ENCODE results near the gene COLEC11.
"Not testable (repeated sequence)": the region's sequence is repeated elsewhere in the genome, so short reads cannot be mapped to it uniquely, and the experiment has no call there.

COLEC11 gene

DNA sequence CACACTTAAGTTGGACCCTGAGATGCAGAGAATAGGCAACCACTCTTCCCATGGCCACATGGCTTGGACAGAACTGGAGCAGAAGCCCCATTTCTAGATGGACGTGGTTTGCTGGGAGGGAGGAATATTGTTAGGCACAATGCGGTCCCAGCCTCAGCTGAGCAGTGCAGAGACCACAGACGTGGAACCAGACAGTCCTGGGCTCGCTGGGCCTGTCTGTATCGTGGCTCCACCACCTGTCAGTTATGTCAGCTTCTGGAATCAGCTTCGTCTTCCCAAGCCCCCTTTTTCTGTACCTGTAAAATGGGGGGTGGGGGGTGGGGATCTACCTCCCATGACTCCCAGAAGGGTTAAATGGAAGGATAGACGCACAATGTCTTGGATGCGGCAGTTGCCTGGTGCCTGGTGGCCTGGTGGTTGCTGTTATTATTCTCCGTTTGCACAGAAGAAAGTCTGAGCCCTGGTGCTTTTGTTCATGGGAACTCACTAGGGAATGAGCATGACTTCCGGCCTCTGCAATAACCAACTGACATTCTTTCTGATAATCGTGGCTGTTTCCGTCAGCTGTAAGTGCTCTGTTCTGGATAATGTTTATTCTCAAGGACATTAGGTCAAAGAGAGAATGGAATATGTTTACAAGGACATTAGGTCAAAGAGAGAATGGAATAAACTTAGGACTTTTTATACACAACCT lies 31.4 kb downstream of the COLEC11 start:
- DNase-seq: no peak

DNA sequence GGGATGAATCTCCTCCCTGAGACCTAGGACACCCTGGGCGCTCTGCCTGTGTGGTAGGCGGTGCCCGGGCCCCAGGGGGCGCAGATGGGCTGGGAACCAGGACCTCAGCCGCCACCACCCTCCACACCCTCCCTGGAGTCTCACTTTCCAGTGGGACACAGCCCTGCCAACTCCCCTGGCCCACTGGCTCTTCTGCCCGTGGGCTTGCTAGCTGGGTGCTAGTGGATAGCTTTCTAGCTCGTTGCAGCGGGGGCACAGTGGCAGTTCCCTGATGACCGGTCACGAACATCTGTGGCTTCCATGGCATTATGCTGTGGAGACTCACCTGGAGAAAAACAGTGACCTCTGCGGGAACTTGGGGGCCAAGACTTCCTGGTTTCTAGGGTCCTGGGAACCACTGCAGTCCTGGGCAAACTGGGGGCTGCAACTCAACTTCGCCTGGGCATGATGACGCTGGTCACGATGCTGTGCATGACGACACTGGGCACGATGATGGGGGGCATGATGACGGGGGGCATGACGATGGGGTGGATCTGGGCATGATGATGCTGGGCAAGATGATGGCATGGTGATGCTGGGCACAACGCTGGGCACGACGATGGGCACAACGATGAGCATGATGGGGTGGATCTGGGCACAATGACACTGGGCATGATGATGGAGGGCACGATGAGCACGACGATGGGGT lies 32.0 kb downstream of the COLEC11 start:
- no peak for DNase-seq

DNA sequence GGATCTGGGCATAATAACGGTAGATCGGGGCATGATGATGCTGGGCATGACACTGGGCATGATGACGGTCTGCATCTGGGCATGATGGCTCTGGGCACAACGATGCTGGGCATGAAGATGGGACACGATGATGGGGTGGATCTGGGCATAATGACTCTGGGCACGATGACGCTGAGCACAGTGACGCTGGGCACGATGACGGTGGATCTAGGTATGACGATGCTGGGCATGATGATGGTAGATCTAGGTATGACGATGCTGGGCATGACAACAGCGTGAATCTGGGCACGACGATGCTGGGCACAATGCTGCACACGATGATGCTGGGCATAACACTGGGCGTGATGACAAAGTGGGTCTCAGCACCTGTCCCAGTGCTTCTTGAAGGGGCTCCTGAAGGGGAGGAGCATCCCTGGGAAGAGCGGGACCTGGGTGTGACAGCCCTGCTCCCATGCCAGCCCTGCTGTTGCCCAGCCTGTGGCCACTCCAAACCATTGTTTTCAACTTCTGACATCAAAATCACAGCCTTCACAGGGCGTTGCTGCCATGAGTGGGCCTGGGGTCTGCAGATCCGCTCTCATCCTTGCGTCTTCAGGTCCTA lies 32.7 kb downstream of the COLEC11 start:
- no peak for DNase-seq

DNA sequence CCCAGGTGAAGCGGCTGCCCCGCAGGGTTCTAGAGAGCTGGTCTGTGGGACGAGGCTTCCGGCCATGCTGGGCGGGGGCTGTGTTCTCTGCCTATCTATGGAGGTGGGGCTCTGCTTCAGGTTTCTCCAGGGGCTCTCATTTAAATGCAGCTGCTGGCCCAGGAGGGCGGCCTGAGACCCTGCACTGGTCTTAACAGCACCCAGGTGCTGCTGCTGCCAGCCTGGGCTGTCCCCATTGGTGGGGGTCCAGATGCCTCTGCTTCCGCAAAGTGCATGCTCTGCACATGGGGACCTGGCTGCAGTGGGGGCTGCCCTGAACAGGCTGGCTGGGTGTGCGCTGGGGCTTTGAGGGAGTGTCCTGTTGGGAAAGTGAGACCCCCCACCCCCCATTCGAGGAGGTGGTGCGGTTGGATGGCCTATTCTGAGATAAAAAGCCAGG lies 33.3 kb downstream of the COLEC11 start:
- DNase-seq: no peak

DNA sequence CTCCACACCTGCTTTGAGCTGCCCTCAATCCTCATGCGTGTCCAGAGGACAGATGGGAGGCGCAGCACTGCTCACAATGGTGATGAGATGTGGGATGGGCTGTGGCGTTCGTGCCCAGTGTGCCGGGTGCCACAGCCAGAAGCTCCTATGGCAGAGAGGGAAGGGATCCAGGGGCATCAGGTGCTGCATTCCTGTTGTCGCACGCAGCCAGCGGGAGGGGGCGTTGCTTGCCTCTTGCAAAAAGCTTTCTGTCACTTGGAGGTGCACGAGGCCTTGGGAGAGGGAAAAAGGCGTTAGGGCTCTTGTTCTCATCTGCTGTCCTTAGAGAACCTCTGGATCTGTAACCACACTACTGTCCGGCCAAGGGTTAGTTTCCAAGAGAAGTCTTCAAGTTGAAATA lies 33.9 kb downstream of the COLEC11 start:
- no peak for DNase-seq

DNA sequence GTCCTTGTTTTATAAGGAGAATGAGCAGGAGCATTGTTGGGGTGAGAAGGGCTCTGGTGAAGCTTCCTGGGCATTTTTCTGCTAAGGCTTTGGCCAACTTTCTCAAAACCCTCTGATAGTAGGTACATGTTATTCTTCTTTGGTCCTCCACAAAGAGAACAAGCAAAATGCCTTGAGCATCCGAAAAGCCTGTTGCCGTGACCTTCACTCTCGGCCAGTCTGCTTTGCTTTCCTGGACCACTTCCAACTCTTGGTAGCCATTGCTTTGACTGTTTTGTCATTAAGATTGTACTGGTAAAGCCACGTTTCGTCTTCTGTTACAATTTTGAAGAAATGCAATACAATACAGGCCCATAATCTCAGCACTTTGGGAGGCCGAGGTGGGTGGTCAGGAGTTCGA lies 35.7 kb downstream of the COLEC11 start:
- no peak for DNase-seq

DNA sequence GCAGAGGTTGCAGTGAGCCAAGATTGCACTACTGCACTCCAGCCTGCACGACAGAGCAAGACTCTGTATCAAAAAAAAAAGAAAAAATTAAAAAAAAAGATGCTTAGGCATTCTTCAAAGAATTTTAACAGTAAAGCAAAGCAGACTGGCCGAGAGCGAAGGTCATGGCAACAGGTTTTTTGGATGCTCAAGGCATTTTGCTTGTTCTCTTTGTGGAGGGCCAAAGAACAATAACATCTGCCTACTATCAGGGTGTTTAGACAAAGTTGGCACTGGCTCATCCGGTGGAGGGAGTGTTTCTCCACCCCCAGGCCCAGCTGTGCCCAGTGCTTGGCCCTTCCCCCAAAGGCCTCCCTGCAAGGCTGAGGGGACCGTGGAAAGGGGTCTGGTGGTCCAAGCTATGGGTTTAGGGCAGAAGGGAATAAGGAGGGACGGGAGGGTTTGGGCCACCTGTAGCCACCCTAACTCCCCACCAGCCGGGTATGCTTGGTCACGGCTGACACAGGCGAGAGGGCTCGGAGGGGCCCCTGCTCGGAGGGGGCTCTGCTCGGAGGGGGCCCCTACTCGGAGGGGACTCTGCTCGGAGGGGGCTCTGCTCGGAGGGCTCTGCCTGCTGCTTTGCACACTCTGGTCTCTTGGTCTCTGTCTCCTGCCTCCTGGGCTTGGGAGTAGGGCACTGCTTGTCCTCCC lies 36.4 kb downstream of the COLEC11 start:
- no peak for DNase-seq

DNA sequence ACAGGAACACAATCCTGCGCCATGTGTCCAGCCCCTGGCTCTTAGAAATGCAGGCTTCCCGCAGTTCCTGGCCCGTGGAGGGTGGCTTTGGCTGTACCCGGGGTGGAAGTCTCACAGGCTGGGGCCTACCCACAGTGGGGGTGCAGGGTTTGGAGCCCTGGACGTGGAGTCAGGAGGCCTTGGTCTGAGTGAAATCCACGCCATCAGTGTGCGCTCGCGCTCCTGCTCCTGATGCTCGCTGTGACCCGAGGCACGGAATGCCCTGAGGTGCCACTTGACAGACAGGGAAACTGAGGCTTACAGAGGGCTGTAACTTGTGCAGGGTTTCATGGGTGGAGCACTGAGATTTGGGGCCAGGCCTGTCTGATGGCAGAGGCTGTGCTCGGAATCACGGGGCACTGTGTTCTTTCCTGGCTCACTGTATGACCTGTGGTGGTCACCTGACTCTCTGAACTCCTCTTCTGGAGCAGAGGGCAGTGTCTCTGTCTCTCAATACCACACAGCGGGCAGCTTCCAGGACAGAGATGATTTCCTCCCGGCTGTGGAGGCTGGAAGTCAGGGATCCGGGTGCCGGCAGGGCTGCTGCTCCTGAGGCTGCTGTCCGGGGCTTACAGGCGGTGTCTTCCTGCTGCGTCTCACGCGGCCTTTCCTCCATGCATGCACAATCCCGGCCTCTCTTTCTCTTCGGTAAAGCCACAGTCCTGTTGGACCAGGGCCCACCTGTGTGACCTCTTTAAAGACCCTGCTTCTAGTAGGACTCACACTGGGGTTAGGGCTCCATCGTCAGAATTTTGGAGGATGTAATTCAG lies 37.1 kb downstream of the COLEC11 start:
- no peak for DNase-seq

DNA sequence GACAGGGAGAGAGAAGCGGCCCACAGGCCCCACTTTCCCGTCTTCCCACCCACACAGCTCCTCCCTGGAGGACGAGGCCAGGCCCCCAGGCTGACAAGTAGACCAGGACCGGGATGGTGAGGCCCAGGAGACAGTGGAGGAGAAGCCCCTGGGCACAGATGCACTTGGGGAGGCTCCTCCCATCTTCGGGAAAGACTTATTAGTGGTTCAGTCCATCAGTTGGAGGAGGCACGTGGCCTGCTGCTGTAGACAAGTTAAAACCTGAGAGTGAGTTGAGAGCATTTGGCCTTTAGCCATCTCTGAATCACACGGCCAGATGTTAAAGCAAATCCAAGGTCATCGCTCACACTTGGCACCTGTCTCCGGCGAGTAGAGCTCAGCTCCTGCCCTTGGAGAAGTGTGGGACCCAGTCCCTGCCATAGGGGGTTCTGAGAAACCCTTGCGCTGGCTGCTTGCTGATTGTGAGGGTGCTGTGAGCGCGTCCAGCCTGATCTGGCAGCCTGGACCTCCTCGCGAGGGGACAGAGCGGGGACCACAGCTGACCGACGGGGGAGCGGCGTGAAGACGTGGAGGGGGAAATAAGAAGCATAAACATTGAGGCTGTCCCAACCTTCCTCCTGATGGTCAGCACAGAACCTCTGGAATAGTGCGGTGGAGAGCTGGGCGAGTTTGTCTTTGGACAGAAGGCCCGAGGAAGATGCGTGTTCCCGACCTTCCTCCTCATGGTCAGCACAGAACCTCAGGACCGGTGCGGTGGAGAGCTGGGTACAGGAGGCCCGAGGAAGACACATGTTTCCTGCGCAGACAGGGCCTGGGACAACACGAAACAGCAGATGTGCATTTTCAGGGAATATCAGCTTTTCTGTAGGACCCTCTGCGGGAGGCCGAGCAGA lies 38.4 kb downstream of the COLEC11 start:
- no peak for DNase-seq

DNA sequence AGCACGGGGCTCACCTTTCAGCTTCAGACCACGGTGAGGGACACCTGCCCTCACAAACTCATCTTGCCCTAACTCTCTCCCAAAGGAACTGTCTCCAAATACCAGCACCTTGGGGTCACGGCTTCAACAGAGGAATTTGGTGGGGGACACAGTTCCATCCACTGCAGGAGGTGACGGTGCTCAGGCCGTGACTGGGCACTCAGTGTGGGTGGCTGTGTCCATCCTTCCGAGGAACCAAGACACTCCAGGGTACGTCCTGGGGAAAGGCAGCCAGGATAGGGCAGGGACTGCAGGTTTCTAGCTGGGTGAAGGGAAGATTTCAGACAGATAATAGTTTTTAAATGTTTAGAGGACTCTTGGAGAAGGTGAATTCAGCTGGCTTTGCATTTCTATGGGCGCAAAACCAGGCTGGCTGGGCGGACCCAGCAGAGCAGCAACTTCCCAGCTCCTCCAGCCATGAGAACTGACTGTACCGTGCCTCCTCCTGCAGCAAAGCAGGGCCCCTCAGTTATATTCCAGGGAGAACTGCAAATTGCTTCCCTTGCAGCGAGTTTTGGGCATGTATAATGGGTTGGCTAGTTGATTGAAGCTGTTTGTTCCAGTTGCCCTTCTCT lies 39.2 kb downstream of the COLEC11 start:
- no peak for DNase-seq

DNA sequence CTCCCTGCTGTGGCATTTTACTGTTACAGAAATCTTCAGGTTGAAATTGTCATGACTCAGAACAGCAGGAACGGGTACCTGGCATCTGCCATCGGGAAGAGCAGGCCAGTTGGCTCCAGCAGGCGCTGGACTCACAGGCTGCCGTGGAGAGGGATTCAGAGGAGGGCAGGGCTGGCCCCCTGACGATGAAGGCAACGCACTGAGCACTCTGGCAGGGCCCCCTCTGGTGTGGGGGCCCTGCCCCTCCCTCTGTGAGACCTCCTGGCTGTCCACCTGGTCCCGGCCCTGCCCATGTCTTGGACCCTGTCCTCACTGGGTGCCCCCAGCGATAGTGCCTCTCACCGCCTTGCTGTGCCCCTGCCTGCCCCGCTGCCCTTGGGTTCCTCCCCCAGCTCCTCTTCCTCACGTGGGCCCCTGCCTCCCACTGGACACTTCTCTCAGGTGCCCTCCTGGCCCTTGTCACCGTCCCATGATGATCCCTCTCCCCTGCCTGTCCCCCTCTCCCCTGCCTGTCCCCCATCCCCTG lies 39.7 kb downstream of the COLEC11 start:
- no peak for DNase-seq

DNA sequence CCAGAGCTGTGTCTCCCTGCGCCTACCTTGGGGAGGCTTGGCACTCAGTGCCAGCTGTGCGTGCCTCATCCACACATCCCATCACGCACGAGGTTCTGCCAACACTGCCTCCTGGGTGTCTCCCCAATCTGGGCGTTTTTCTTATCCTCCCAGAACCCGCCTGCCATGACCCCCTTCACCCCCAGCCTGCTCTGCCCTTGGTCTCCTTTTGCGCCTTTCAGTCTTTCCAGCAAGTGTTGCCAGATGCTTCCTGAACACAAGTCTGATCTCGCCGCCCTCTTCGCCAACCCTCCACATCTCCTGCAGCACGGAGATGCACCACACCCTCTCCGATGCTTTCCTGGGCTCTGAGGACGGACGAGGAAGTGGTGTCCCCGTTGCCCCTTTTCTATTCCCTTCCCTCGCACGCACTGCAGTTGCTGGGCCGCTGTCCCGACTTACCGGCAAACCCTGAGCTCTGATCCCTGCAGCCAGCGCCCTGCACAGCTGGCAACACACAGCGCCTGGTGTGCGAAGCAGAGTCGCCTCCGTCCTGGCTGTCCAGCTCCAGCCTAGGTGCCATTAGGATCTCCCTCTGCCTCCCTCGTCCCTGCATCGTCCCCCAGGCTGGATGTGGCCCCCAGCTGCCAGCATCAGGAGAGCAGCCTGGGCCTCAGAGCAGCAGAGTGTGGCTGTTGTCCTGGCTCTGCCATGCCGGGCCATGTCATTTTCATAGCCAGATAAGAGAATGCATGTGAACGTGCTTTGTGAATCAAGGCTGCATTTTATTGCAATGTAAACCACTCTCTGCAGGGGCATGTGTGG lies 40.5 kb downstream of the COLEC11 start:
- DNase-seq: no peak

DNA sequence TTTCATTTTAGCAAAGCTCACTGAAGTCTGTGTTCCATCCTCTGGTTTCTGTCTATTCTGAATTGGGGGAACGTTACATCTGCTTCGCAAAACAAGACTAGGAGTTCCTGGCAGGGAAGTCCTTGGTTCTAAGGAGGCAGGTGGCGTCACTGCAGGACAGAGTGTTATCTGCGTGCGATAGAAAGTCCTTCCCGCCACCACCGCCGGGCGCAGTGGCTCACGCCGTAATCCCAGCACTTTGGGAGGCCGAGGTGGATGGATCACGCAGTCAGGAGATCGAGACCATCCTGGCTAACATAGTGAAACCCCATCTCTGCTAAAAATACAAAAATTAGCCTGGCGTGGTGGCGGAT lies 41.0 kb downstream of the COLEC11 start:
- not testable (repeated sequence) for DNase-seq

DNA sequence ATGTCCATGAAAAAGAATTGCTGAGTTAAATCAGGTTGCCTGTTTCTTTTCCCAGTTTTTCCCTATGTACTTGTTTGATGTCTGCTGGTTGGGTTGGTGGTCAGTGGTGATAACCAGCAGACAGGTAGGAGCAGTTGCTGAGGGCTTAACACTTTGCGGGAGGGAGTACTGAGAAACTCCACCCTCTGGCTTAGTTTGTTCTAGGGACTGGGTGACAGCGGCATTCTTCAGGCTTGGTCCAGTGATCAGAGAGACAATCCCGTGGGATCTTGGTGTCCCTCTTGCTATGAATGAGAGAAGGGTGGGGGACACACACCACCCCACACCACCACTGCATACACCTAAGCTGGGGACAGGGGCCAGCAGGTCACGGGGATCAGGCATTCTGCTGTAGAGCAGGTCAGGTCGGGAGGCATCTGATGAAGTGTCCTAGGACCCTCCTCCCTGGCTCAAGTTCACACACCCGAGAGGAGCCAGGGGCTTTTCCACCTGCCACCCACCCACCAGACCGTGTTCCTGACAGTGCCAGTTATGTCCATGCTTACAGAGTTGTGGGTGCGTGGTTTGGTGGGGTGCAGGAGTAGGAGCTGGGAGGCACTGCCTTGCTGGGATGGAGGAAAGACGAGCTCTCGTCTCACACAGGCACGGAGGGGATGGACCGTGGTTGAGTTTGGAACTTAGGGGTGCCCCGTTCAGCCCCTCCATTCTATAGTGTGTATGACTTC lies 41.8 kb downstream of the COLEC11 start:
- no peak for DNase-seq

DNA sequence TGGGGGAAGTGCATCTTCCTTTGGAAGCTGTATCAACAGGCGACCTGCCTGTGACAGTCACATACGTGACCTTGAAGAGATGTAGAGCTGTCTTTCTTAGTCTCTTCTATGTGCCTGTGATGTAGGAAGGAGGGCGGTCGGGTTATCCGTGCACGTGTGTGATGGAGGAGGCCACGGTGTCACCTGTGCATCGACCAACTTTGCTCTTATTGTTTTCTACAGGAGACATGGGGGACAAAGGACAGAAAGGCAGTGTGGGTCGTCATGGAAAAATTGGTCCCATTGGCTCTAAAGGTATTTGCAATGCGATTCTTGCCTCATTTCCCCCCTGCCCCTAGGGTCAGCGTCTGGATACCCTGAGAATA lies 42.4 kb downstream of the COLEC11 start:
- no peak for DNase-seq

DNA sequence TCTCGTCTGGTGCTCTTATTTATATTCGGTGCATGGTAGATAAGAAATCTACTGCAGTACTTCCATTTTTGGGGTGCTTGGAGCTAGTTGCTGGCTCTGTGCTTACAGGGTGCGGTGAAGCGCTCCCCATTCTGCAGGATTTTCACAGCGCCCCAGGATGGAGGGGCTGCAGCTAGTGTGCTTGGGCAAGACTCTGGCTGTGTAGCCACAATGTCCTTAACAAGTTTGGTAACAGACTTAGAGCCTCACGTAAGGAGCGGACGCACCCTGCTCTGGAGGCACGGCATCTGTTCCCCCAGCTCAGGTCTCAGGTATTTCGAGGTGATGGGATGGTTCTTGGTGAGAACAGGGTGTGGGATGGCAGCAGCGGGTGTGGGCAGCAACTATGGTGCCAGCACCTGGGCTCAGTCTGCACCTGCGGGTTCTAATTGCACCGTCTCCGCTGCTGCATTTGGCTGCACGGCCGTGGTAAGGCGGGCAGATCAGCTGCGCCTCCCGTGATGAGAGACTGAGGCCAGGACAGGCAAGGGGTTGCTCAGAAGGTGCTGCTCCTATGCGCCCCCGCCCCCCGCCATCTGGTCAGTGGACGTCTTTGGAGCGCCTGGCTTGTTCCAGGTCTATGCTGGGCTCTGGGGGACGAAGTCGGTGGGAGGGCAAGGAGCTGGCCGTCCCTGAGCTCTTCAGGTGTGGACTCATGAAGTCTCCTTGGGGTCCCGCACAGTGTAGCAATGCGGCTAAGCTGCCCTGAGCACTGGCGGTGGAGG lies 43.0 kb downstream of the COLEC11 start:
- DNase-seq: no peak

DNA sequence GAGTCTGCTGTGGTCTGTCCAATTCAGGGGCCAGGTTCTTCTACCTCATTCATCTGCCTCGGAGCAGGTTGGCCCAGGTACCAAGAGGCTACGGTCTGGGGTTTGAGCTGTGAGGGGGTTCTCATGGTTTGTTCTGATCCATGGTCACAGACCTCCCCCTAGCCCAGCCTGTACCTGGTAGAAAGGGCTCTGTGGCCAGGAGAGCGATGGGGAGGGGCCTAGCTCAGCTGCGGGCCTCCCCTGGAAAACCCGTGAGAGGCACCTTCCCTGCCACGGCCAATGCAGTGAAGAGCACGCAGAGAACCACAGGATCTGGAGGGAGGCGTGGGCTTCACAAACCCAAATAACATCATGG lies 43.5 kb downstream of the COLEC11 start:
- DNase-seq: no peak

DNA sequence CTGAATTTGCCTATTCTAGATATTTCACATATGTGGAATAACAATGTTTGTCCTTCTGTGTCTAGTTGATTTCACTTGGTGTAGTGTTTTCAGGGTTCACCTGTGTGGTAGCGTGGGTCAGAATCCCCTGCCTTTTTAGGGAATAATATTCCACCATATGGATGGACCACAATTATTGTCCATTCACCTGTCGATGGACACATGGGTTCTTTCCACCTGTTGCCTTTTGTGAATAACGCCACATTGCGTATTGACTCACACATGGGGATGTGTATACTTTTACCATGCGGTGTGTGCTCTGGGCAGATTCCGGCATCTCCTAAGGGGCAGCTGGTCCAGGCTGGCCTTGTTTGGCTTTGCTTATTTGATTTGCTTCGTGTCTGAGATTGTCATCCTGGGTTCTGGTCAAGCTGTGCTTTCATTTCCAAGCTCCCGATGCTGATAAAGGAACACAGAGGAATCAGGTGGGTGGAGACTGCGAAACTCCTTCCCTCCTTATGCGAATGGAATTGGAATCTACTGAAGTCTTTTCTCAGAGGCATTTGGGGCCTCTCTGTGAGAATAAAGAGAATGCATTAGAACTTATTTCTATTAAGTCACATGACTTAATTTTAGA lies 44.2 kb downstream of the COLEC11 start:
- no peak for DNase-seq

DNA sequence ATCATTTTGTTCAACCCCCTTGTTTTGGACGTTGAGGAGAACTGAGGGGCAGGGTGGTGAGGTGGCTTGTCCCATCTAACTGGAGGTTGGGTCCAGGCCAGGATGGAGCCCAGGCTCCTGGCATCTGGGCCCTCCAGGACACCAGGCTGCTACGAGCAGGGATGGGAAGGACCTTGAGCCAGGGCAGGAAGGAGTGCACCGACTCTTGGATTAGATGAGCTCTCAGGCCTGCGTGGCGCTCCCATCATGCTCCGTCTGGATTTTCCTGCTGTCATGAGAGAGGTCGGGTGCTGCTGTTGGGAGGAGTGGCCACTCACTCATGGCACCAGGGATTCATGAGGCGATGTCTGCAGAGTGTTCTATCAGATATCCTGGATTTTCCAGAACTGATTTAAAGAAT lies 44.7 kb downstream of the COLEC11 start:
- DNase-seq: no peak

All from GDM1 (cell line).